B cell (primary cell): ENCODE measurements around the gene USP2. TPM values are rescaled to one million over a fixed set of nuclear protein-coding genes. Genes with fewer than 3 reads are reported as not detected.

Source experiments
- ATAC-seq: fragments of 200-7000 bp; cut with Tn5 transposase; one replicate; pipeline ENCODE4 v1.10.0; 2021; ENCODE audit warnings: low read depth, mild to moderate bottlenecking, moderate number of reproducible peaks, moderate library complexity
- CTCF ChIA-PET: fragments of 350-600 bp; sonication (Branson Sonifier 250); formaldehyde crosslinking; loops from one replicate; lab custom pipeline; 2021; ENCODE audit warnings: antibody characterized with exemption, inconsistent platforms; lab: Charles Lee
- POLR2A ChIA-PET: fragments of 350-600 bp; sonication (Branson Sonifier 250); formaldehyde crosslinking; loops from one replicate; lab custom pipeline; 2021; ENCODE audit warnings: antibody characterized with exemption; lab: Charles Lee
- DNase-seq: peaks from one replicate; pipeline ENCODE4 v3.0.0; 2013
- H2AFZ ChIP-seq: 2 replicates; pipeline ENCODE4 v1.6.1; 2012; ENCODE audit warnings: mild to moderate bottlenecking, low read depth, low read length; ENCODE audit not compliant: insufficient read depth, poor library complexity, severe bottlenecking
- H3K27ac ChIP-seq, 2 donors: 1 replicate in 1 of 2; 2 replicates in 1 of 2; pipeline ENCODE4 v1.5.1; 2012 to 2013; ENCODE audit warnings: low read length in 2 of 2, mild to moderate bottlenecking in 2 of 2, moderate library complexity in 1 of 2
- H3K27me3 ChIP-seq, 4 experiments: fragments of 200-600 bp in 1 of 4; sonication (generic) in 1 of 4; replicated peaks in 1 of 4; 1 replicate in 2 of 4; 2 replicates in 2 of 4; pipeline versions ENCODE4 v1.6.1 to v1.7.0; 2013 to 2016; ENCODE audit warnings: low read length in 3 of 4, mild to moderate bottlenecking in 2 of 4, mixed read lengths in 1 of 4, moderate library complexity in 1 of 4; ENCODE audit not compliant: insufficient read depth in 4 of 4, control insufficient read depth in 3 of 4; ENCODE audit errors: control extremely low read depth in 1 of 4
- H3K36me3 ChIP-seq, 2 experiments: replicated peaks in 1 of 2; 1 replicate in 1 of 2; 2 replicates in 1 of 2; pipeline versions ENCODE4 v1.6.1 to v1.7.1; 2013; ENCODE audit warnings: low read length in 1 of 2; ENCODE audit not compliant: insufficient read depth in 2 of 2, control insufficient read depth in 1 of 2; ENCODE audit errors: control extremely low read depth in 1 of 2, extremely low read depth in 1 of 2
- H3K4me1 ChIP-seq, 2 donors: fragments of 200-600 bp in 1 of 2; sonication (generic) in 1 of 2; 1 replicate in 1 of 2; 2 replicates in 1 of 2; pipeline versions ENCODE4 v1.5.1 to v1.6.1; 2013 to 2017; ENCODE audit warnings: low read length in 2 of 2; ENCODE audit not compliant: control insufficient read depth in 2 of 2, insufficient read depth in 2 of 2
- H3K4me2 ChIP-seq: replicated peaks from 2 replicates; pipeline ENCODE3; 2012; ENCODE audit warnings: mild to moderate bottlenecking, low read depth, low read length; ENCODE audit not compliant: poor library complexity, severe bottlenecking
- H3K4me3 ChIP-seq, 5 experiments: fragments of 200-600 bp in 1 of 5; sonication (generic) in 1 of 5; 1 replicate in 3 of 5; 2 replicates in 2 of 5; pipeline versions ENCODE4 v1.5.1 to v1.7.0; 2011 to 2016; ENCODE audit warnings: low read length in 4 of 5, mild to moderate bottlenecking in 4 of 5, low read depth in 2 of 5, control low read depth in 1 of 5, moderate library complexity in 1 of 5; ENCODE audit not compliant: insufficient read depth in 1 of 5; ENCODE audit errors: control extremely low read depth in 1 of 5, extremely low read depth in 1 of 5
- H3K79me2 ChIP-seq: fragments of 200-600 bp; sonication (generic); one replicate; pipeline ENCODE4 v1.6.0; 2016; ENCODE audit warnings: low read length; ENCODE audit not compliant: control insufficient read depth, insufficient read depth
- H3K9ac ChIP-seq: fragments of 200-600 bp; sonication (generic); 2 replicates; pipeline ENCODE4 v1.6.1; 2017; ENCODE audit warnings: mild to moderate bottlenecking, low read length, moderate library complexity
- H3K9me3 ChIP-seq, 3 donors: one replicate each; pipeline versions ENCODE4 v1.6.1 to v1.7.1; 2013; ENCODE audit warnings: low read length in 2 of 3; ENCODE audit not compliant: control insufficient read depth in 2 of 3, insufficient read depth in 1 of 3; ENCODE audit errors: control extremely low read depth in 1 of 3
- H4K20me1 ChIP-seq: 2 replicates; pipeline ENCODE4 v1.6.0; 2012; ENCODE audit warnings: mild to moderate bottlenecking, low read length; ENCODE audit not compliant: insufficient read depth, control insufficient read depth, poor library complexity, severe bottlenecking
- H3K27ac Mint-ChIP-seq: one replicate; pipeline ENCODE4 v1.8.0; 2021; ENCODE audit warnings: mixed read lengths
- H3K27me3 Mint-ChIP-seq: one replicate; pipeline ENCODE4 v1.8.0; 2021; ENCODE audit warnings: mixed read lengths
- H3K4me1 Mint-ChIP-seq: one replicate; pipeline ENCODE4 v1.8.0; 2021; ENCODE audit warnings: mixed read lengths
- H3K4me3 Mint-ChIP-seq: one replicate; pipeline ENCODE4 v1.8.0; 2021; ENCODE audit warnings: mixed read lengths
- H3K9me3 Mint-ChIP-seq: one replicate; pipeline ENCODE4 v1.8.0; 2022; ENCODE audit warnings: mixed read lengths; ENCODE audit not compliant: insufficient read depth
- CTCF ChIP-seq: fragments of 200-600 bp; IDR thresholded peaks from one replicate; pipeline ENCODE4 v1.8.0; 2022; ENCODE audit warnings: antibody characterized with exemption, mild to moderate bottlenecking
- EZH2 ChIP-seq: IDR thresholded peaks from 2 replicates; pipeline ENCODE4 v1.6.1; 2012; ENCODE audit warnings: borderline replicate concordance, low read depth, mild to moderate bottlenecking, moderate library complexity, low read length; ENCODE audit not compliant: insufficient read depth, poor library complexity, severe bottlenecking
- WGBS: methylation state at CpG from one replicate; pipeline ENCODE4 v1.1.5; 2013; ENCODE audit warnings: missing lambda C conversion rate; ENCODE audit not compliant: insufficient coverage; 5-methylcytosine and 5-hydroxymethylcytosine counted together
- intact Hi-C: fragments of 100-400 bp; cut with micrococcal nuclease; formaldehyde crosslinking; loops from one replicate; pipeline ENCODE4 v1.10.0; 2022
- polyA plus RNA-seq: library from polyadenylated mRNA; depleted of rRNA; stranded (reverse); fragments of >200 nt; gene quantifications from 2 replicates; pipeline ENCODE4 v1.2.3, GENCODE V29; 2012
- total RNA-seq, 2 donors: library from RNA; stranded (reverse); fragments of 120-200 nt in 1 of 2; gene quantifications; 1 replicate in 1 of 2; 2 replicates in 1 of 2; pipeline versions ENCODE4 v1.2.3 to v1.2.4, GENCODE V29; 2013 to 2022

Gene USP2
- total and polyA plus RNA-seq, 2 donors (not counting 1 experiment from before 2014, with no cell fraction given) = 0.09 TPM; not detected in 1

- Histone ChIP-seq H4K20me1 (no peaks in the 10 kb centered on the region), H3K4me2 (peak within 1 kb of the TSS; percentile 83), H3K36me3 (no peaks in the 10 kb centered on the region), H3K27me3 (peaks cover 0 to 61% (median 22%) of the 10 kb centered on the region in 4 experiments), H3K9me3 (peaks cover 0 to 9% (median 0%) of the 10 kb centered on the region in 3 donors), H3K27ac (no peak within 1 kb of the TSS), H3K4me1 (peaks cover 35 to 53% of the 10 kb centered on the region in 2 donors), H3K4me3 (peak within 1 kb of the TSS in 4 of 5 experiments; percentile 15 to 60 (median 46)), H2AFZ (peak within 1 kb of the TSS; percentile 59), H3K9ac (peak within 1 kb of the TSS; percentile 62), H3K79me2 (no peaks in the 10 kb centered on the region)
- TF ChIP-seq CTCF = no peak
- TF ChIP-seq EZH2 = peak; percentile 14
- peaks cover 13% of the 10 kb centered on the region for H3K27me3 Mint-ChIP-seq
- no peak for ATAC-seq
- DNase-seq = peak; percentile 51
- H3K27ac Mint-ChIP-seq = no peak within 1 kb of the TSS
- peaks cover 34% of the 10 kb centered on the region for H3K4me1 Mint-ChIP-seq
- intact Hi-C loops = no loop called here
- POLR2A ChIA-PET = no interaction called here
- H3K4me3 Mint-ChIP-seq = peak within 1 kb of the TSS; percentile 83
- CTCF ChIA-PET = interaction anchor here (1.2 to 3.5 kb wide), 2 partner anchors 9 to 120 kb away, joined by 5 to 16 read pairs; no protein-coding TSS in a partner anchor
- no peaks in the 10 kb centered on the region for H3K9me3 Mint-ChIP-seq
- WGBS = 2% methylated on average over 74 of the region's 74 CpGs
These were observed 64.5 kb downstream of the USP2 start, which contains the start of gene MCAM for GRCh38 chr11:119316729-119317591. TSS of gene MCAM (minus strand) at chr11:119317130. CDS start at chr11:119317101, 29 bp downstream.
